Left lung (tissue), 10 donors: ENCODE measurements around the gene SETDB2. TPM values are rescaled to one million over a fixed set of nuclear protein-coding genes. Genes with fewer than 3 reads are reported as not detected.

ENCODE experiments used
- ATAC-seq: fragments of 200-7000 bp; cut with Tn5 transposase; one replicate; pipeline ENCODE4 v1.9.1; 2020; ENCODE audit warnings: moderate library complexity
- DNase-seq, 4 donors: peaks; one replicate each; pipeline ENCODE4 v3.0.0-alpha.2; 2013 to 2020
- H3K27ac ChIP-seq, 2 donors: fragments of 200-600 bp; sonication (generic) in 1 of 2; one replicate each; pipeline versions ENCODE4 v1.5.0 to v1.8.0; 2020 to 2021
- H3K27me3 ChIP-seq, 2 donors: fragments of 200-600 bp; sonication (generic) in 1 of 2; one replicate each; pipeline versions ENCODE4 v1.5.0 to v1.8.0; 2020 to 2021
- H3K36me3 ChIP-seq, 2 donors: fragments of 200-600 bp; sonication (generic) in 1 of 2; one replicate each; pipeline versions ENCODE4 v1.5.0 to v1.8.0; 2020 to 2021
- H3K4me1 ChIP-seq, 2 donors: fragments of 200-600 bp; one replicate each; pipeline ENCODE4 v1.8.0; 2021
- H3K4me3 ChIP-seq, 2 donors: fragments of 200-600 bp; sonication (generic) in 1 of 2; one replicate each; pipeline versions ENCODE4 v1.5.0 to v1.8.0; 2020 to 2021; ENCODE audit warnings: mild to moderate bottlenecking in 1 of 2
- H3K9me3 ChIP-seq, 2 donors: fragments of 200-600 bp; sonication (generic) in 1 of 2; one replicate each; pipeline versions ENCODE4 v1.5.0 to v1.8.0; 2020 to 2021
- CTCF ChIP-seq, 2 donors: fragments of 200-600 bp; sonication (generic) in 1 of 2; IDR thresholded peaks; one replicate each; pipeline versions ENCODE4 v1.5.0 to v1.8.0; 2021; ENCODE audit warnings: antibody characterized with exemption in 2 of 2
- intact Hi-C, 2 donors: fragments of 100-400 bp; cut with DNase I; formaldehyde crosslinking; loops; one replicate each; pipeline versions ENCODE4 v1.11.2 to v1.14.2; 2022
- polyA plus RNA-seq, 6 donors: library from polyadenylated mRNA; unstranded; fragments of 120-200 nt; gene quantifications; one replicate each; pipeline ENCODE4 v1.2.1, GENCODE V29; 2013; ENCODE audit not compliant: insufficient read length in 6 of 6
- total RNA-seq, 2 donors: library from RNA; stranded (reverse); fragmentation: NEBNext Ultra II Directional; extraction: Animal tissue kit (Norgen Biotek cat#: 25700); gene quantifications; one replicate each; pipeline ENCODE4 v1.2.1, GENCODE V29; 2021
- donor health status: DM: no; HTN: yes; CAD: no.
- donor health status: DM: no; HTN: no; CAD: no.

SETDB2 gene
- total and polyA plus RNA-seq, 8 donors = 11.4 to 19.6 (median 18.7) TPM

GRCh38 chr13:49417161-49417560, 26.9 kb upstream of the SETDB2 start:
- ATAC-seq (no peak), DNase-seq (no peak)
- intact Hi-C loops = no loop called here
- H3K9me3 ChIP-seq = no peaks in the 10 kb centered on the region
- no peak overlapping the region for H3K4me3 ChIP-seq
- H3K27ac ChIP-seq = no peak overlapping the region
- H3K4me1 ChIP-seq = no peaks in the 10 kb centered on the region
- no peaks in the 10 kb centered on the region for H3K36me3 ChIP-seq
- TF ChIP-seq CTCF (IDR thresholded peaks at IDR 0.05) = no peak
- no peaks in the 10 kb centered on the region for H3K27me3 ChIP-seq

- no peak overlapping the region for H3K4me3 ChIP-seq
- H3K36me3 ChIP-seq = no peaks in the 10 kb centered on the region
- H3K27ac ChIP-seq = no peak overlapping the region
- H3K9me3 ChIP-seq = no peaks in the 10 kb centered on the region
- ATAC-seq = no peak
- TF ChIP-seq CTCF (IDR thresholded peaks at IDR 0.05) = no peak
- H3K4me1 ChIP-seq = no peaks in the 10 kb centered on the region
- no peaks in the 10 kb centered on the region for H3K27me3 ChIP-seq
- intact Hi-C loops = no loop called here
- DNase-seq = no peak
Observed at GRCh38 chr13:49418206-49418605, 25.9 kb upstream of the SETDB2 start.

- Histone ChIP-seq H3K27me3 (no peaks in the 10 kb centered on the region), H3K4me3 (no peak overlapping the region), H3K9me3 (no peaks in the 10 kb centered on the region), H3K27ac (no peak overlapping the region), H3K4me1 (no peaks in the 10 kb centered on the region), H3K36me3 (no peaks in the 10 kb centered on the region)
- ATAC-seq = no peak
- no peak for TF ChIP-seq CTCF (IDR thresholded peaks at IDR 0.05)
- intact Hi-C loops = no loop called here
- no peak for DNase-seq
Observed at GRCh38 chr13:49419276-49419675, 24.8 kb upstream of the SETDB2 start.

GRCh38 chr13:49421391-49421790, 22.7 kb upstream of the SETDB2 start:
- intact Hi-C loops = no loop called here
- Histone ChIP-seq H3K27ac (no peak overlapping the region), H3K4me3 (no peak overlapping the region), H3K4me1 (no peaks in the 10 kb centered on the region), H3K36me3 (no peaks in the 10 kb centered on the region), H3K9me3 (no peaks in the 10 kb centered on the region), H3K27me3 (no peaks in the 10 kb centered on the region)
- peak; percentile 54 for ATAC-seq
- TF ChIP-seq CTCF (IDR thresholded peaks at IDR 0.05) = no peak
- no peak for DNase-seq

GRCh38 chr13:49424011-49424560, 20.0 kb upstream of the SETDB2 start:
- Histone ChIP-seq H3K4me3 (no peak overlapping the region), H3K4me1 (no peaks in the 10 kb centered on the region), H3K27ac (no peak overlapping the region), H3K9me3 (no peaks in the 10 kb centered on the region), H3K27me3 (no peaks in the 10 kb centered on the region), H3K36me3 (no peaks in the 10 kb centered on the region)
- intact Hi-C loops = no loop called here
- DNase-seq (no peak), ATAC-seq (no peak)
- TF ChIP-seq CTCF (IDR thresholded peaks at IDR 0.05) = no peak
